NB4 (cell line): ENCODE results near the gene IBTK.

Experiments
- CTCF ChIP-seq: IDR thresholded peaks from one replicate; pipeline ENCODE4 v1.5.1; 2012; ENCODE audit warnings: low read depth, low read length
- MAX ChIP-seq: IDR thresholded peaks from 2 replicates; pipeline ENCODE4 v1.6.1; 2011; ENCODE audit warnings: low read depth, low read length
- POLR2A ChIP-seq: IDR thresholded peaks from 2 replicates; pipeline ENCODE4 v1.6.1; 2011; ENCODE audit warnings: mild to moderate bottlenecking; ENCODE audit not compliant: insufficient read length; ENCODE audit errors: extremely low read depth

- TF ChIP-seq CTCF (no peak), MAX (no peak), POLR2A (no peak)
Measured at GRCh38 chr6:82123632-82124031, 123.9 kb downstream of the IBTK start.
